OCI-M1 (cell line): ENCODE results near the gene GEMIN4.
"Not testable (repeated sequence)": the region's sequence is repeated elsewhere in the genome, so short reads cannot be mapped to it uniquely, and the experiment has no call there.

Experiments used
- DNase-seq: peaks from one replicate; lab custom pipeline; 2025; lab: John Stamatoyannopoulos, UW

GEMIN4 gene

DNA sequence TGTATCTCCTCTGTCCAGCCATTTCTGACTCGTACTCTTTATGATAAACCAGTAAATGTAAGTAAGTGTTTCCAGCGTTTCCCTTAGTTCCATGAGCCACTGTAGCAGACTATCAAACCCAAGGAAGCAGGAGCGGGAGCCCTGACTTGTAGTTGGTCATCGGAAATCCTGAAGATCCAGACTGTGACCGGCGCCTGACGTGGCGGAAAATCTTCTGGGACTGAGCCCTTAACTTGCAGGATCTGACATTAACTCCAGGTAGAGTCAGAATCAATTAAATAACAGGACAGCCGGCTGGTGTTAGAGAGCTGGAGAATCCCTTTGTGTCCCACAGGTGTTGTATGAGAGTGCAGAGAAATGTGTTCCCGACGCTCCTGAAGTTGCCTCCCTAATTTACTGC is 26.0 kb upstream of the GEMIN4 start:
- DNase-seq = no peak

DNA sequence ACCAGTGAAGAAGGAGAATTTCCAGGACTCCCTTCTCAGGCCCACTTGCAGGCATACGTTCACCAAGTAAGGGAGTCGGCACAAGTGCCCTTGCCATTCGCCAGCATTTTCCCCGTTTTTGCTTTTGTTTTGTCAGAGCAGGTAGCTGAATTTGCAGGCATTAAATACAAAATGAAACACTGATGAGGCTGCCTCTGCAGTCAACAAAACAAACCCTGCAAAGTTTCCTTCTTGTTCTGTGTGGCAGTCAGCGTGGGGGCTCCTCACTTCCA is 22.2 kb upstream of the GEMIN4 start:
- no peak for DNase-seq

DNA sequence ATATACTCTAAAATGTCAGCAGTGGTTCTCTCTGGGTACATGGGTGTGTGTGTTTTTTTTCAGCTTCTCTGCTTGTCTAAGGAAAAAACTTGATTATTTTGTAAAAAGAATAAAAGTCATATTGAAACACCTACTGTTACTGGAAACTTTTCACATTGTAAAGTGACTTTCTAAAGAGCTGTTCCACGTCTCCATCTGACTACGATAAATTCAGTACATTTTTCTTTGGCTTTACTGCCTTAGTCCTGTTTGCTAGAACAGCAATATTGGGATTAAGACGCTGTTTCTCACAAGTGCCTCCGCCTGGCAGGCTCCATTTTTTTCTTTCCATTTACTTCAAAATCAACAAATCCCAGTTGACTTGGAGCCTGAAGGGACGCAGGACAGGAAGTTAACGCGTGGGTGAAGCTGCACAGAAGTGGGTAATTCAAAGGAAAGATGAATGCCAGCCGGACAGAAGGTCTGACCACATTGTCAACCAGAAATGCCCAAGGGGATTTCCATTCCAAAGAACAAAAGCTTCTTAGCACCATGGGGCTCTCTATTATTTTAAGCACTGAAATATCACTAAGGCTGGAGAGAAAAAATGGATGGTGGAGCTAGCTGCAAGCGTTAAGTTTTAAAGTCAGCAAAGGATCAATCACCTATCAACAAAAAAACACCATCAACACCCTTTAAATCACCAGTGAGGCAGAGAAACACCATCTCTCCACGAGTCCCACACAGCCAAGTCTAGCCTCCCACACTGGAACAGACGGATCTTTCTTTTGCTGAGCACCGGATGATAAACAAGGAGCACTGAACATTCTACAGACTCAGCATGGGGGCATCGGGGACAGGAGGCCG is 21.6 kb upstream of the GEMIN4 start:
- no peak for DNase-seq

DNA sequence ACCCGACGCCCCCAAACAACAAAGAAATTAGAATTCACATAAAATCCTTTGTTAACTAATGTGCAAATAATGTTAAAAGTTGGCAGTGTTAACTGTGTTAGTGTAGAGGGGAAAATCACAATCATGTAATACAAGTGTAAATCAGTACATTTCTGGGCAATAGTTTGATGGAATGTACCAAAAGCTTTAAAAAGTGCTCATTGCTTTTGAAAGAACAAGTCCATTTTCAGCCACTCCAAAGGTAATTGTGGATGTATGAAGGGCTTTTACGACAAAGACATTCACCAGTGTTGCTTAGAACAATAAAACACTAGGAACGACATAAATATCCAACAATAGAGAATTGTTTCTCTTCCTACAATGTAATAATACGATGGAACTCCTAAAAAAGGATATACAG is 21.0 kb upstream of the GEMIN4 start:
- DNase-seq = no peak

DNA sequence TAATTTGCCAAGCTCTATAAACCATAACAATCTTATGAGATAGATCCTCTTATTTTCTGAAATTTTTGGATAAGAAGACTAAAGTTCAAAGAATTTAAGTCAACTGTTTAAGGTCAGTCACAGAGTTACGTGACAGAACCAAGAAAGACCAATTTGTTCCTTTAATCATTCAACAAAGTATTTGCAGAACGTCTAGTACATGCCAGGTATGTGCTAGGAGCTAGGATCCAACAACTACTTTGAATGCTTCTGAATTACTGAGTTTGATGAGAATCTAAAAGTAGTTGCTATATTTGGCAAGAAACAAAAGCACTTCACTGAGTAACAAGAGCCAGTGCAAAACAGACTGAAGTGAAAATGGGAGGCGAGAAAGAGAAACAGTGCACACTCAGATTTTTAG is 15.0 kb upstream of the GEMIN4 start:
- DNase-seq = no peak

DNA sequence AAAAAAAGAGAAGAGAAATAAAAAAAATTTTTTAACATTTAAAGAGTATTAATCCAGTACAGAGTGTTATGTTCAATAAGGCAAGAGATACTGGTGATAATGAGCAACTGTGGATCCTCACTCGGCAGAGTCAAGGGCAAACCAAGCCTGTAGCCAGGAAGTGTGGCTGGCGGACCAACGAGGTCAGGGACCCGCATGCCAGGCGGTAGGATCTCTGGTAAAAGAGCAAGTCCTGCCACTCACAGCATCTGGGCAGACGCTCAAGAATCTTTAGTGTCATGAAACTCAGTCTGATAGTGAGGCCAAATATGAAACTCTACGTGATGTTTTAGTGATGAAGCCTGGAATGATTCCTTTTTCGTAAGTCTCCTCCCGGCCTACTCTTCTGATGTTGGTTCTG is 8.3 kb upstream of the GEMIN4 start:
- no peak for DNase-seq

DNA sequence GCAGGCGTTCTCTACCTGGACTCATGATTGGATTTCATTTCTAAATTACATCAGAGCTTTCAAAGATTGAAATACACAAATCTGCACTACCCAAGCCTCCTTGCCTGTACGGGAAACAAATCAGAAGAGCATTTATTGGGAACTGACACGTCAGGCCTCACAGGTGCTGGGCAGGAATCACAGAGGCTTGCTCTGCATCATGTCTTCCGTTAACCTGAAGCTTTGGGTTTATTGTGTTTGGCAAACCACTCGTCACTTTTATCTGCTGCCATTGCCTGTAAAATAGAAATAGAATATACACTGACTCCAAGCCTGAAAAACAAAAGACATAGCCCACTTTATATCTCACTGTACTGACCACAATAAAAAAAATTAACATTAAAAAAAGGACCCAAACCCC is 7.9 kb upstream of the GEMIN4 start:
- DNase-seq = no peak

DNA sequence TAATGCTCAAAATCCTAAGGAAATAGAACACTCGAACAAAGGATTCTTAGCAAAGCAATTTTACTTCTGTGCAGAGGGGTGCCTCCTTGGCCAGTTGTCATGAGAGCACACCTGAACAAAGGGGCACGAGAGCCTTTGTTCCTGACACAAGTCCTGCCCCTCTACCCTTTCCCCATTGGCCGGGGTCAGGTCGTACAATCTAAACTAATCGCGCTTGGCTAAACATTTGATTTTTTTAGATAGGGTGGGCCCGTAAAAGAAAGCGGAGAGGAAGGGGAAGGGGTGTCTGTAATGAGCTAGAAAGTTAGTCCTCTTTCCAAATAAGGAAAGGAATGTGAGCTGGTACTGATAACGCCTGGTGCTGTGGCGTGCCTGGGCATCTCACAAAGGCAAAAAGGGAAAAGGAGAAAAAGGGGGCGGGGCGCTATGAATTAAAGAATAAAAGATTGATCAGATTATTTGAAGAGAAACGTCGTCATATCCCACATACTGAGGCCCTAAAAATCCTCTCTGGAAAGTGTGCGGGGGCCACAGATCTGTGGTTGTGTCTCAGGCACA is 4.0 kb upstream of the GEMIN4 start:
- DNase-seq = not testable (repeated sequence)

DNA sequence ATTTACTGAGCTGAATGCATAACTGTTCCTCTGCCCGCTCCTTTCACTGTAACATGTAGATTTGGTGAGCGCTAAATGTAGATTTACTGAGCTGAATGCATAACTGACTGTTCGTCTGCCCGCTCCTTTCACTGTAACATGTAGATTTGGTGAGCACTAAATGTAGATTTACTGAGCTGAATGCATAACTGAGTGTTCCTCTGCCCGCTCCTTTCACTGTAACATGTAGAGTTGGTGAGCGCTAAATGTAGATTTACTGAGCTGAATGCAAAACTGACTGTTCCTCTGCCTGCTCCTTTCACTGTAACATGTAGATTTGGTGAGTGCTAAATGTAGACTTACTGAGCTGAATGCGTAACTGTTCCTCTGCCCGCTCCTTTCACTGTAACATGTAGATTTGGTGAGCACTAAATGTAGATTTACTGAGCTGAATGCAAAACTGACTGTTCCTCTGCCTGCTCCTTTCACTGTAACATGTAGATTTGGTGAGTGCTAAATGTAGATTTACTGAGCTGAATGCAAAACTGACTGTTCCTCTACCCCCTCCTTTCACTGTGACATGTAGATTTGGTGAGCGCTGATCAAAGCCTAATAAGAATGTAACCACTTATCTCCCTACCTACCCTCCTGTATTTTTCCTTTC is 3.4 kb upstream of the GEMIN4 start:
- not testable (repeated sequence) for DNase-seq

DNA sequence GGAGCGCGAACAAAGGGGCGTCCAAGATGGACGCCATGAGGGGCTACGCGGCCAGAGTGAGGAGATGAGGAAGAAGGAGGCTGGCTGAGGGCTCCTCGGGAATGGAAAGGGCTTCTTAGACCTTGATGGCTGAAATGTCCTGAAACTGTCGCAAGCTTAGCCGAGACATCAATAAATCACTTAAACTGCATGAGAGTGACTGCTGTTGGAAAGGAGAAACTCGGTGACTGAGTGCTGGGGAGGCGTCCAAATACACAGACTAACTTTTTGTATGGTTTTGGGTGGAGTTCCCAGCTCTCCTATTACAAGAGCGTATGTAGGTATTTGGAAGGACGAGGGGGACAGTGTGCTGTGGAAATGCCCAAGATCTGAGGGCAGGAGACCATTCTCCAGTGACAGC is 1.4 kb upstream of the GEMIN4 start:
- no peak for DNase-seq

DNA sequence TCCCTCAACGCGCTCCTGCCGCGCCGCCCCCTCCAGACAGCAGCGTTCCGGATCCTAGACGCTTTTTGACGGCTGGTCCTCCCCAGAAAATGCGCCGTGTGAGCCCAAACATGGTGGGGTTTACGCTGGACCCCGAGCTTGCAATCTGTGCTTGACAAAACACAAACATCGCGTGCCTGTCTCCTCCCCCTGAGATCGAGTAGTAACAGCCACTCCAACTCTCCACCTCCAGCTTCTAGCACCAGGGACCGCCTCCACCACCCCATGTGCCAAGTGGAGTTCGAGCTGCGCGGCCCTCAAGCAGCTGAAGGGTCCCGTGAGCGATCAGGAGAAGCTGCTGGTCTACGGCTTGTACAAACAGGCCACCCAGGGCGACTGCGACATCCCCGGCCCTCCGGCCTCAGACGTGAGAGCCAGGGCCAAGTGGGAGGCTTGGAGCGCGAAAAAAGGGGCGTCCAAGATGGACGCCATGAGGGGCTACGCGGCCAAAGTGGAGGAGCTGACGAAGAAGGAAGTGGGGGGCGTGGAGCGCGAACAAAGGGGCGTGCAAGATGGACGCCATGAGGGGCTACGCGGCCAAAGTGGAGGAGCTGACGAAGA is 656 bp upstream of the GEMIN4 start:
- DNase-seq = no peak

DNA sequence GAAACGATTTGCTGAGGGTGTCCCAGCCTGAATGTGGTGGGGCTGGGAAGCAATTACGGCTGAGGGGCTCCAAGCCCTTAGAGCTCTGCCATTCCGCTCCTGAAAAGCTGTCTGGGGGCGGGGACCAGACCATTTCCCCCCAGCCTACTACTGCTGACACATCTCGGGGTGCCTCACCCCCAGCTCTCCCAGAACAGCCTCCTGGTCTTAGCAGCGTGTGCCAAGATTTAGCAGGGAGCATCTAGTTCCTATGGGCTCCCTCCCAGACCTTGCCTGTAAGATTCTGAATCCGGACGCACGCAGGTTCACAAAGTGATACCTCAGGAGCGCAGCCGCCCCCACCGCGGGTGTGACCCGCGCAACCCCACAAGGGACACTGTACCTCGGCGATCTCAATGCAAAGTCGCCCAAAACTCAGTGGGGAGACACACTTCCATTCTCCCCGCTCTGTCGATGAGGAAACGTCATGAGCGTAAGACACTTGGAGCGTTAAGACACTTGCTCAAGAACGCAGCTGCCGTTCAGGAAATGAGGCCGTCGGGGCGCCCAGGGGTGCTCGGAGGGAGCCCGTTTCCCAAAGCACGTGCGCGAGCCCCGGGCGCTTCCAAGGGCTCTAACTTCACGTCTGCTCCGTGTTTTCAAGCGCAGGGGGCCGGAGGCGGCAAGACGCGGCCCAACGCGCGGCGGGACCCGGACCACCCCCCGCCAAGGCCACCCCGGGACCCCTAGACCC is 629 bp downstream of the GEMIN4 start:
- DNase-seq = peak; percentile 37

DNA sequence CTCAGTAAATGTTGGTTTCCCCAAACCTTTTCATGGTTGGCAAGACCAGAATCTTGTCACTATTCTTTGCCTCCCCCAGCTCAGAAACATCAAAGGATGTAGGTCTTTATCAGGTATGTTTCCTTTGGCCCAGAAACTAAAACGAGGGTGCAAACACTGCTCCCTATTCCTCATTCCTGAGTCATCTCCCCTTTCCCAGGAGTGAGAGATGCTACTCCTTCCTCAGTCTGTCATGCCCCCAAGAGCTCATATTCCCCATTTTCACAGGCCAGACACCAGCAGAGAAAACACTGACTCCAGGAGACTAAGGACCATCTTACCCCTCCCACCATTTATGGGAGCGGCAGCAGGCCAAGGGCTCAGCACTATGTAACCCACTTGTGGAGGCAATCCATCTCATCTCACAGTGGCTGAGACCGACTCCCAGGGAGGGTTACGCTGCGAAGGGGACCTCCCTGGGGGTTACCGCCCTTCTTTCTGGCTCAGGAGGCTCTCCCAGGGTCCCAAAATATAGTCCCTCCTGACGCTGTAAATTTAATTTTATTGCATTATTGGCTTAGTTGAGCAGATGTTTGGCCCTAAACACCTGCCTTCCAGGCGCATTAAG is 1.5 kb downstream of the GEMIN4 start:
- DNase-seq = no peak

DNA sequence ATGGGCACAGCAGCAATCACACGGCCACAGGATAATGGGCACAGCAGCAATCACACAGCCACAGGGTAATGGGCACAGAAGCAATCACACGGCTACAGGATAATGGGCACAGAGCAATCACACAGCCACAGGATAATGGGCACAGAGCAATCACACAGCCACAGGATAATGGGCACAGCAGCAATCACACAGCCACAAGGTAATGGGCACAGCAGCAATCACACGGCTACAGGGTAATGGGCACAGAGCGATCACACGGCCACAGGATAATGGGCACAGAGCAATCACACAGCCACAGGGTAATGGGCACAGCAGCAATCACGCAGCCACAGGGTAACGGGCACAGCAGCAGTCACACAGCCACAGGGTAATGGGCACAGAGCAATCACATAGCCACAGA is 2.7 kb downstream of the GEMIN4 start:
- DNase-seq = not testable (repeated sequence)

DNA sequence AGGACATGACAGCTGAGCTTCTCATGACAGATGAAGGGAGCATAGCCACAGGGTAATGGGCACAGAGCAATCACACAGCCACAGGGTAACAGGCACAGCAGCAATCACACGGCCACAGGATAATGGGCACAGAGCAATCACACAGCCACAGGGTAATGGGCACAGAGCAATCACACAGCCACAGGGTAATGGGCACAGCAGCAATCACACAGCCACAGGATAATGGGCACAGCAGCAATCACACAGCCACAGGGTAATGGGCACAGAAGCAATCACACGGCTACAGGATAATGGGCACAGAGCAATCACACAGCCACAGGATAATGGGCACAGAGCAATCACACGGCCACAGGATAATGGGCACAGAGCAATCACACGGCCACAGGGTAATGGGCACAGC is 3.5 kb downstream of the GEMIN4 start:
- not testable (repeated sequence) for DNase-seq

DNA sequence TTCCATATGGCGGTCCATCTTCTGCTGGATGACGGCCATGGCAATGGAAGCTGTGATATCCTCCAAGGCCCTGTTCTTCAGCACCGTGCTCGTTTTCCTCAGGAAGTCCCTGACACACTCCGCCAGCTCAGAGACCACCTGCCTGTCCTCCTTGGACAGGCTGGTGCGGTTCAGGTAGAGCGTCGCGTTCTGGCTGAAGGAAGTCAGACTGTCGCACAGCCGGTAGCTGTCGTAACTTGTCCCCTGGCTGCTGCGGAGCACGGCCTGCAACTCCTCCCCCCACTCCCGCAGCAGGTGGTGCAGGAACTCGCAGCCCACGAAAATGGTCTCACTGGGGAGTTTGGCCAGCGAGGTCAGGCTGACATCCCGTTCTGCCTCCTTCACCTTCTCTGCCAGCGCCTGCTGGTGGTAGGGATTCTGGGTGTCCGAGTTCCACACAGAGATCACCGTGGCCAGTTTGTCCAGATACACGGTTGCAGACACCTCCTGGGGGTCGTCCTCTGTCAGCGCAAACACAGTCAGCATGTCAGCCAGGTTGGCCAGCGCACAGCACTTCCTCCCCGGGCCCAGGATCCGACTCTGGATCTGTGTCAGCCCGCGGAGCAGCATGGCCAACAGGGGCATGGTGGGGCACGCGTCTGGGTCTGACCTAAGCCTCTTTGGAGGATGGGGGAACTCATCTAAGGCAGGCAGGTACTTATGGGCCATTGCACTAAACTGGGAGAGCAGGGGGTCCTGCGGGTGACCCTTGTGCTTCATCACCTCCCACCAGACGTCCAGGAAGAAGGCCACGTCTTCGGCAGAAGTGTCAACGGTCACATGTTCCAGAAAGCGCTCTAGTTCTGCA is 5.1 kb downstream of the GEMIN4 start:
- no peak for DNase-seq

DNA sequence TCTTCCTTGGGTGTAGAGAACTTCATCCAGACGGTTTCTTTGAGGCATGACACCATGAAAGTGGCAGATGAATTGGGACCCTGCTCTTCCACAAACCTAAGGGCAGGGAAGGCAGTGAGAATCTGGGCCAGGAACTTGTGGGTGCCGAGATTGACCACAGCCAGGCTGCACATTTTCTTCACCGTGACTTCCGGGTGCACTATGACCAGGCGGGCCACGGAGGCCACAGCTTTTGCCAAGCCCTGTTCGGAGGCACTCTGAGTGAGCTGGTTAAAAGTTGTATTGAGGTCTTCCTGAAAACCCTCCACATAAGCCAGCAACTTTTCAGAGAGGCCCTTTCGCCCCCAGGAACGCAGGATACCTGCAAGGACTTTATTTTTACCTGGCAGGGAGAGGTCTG is 5.9 kb downstream of the GEMIN4 start:
- DNase-seq = no peak

DNA sequence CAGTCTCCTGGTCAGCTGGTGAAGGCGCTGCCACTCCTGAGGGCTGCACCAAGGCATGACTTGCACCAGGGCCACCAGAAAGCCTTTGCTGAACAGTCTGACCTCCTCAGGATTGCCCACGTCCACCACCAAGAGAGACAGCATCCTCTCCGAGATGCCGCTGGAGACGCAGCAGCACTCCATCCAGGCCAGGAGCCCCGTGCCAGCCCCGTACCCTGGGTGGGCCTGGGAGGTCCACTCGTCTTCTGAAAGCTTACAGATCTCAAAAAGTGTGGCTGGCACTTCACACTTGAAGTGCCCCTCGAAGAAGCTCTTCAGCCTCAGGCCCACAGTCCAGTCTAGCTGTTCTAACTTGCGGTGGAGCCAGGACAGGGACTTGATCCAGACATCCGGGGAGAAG is 6.7 kb downstream of the GEMIN4 start:
- DNase-seq = no peak

DNA sequence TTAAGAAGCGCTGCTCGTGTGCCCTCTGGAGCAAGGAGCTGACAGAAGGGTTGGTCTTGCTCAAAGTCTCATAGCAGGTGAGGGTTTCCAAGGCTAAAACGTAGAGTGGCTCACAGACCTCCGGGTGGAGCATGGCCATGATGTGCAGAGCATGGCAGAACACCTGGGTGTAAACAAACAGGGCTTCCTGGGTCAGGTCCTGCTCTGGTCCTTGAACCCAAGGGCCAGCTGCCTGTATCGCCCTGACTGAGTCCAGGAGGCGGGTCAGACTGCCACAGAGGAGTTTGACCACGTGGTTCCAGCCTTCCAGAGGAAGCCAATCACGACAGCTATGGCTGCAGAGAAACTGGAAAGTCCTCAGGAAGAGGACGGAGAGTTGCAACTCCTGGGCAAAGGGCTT is 7.1 kb downstream of the GEMIN4 start:
- DNase-seq = no peak

DNA sequence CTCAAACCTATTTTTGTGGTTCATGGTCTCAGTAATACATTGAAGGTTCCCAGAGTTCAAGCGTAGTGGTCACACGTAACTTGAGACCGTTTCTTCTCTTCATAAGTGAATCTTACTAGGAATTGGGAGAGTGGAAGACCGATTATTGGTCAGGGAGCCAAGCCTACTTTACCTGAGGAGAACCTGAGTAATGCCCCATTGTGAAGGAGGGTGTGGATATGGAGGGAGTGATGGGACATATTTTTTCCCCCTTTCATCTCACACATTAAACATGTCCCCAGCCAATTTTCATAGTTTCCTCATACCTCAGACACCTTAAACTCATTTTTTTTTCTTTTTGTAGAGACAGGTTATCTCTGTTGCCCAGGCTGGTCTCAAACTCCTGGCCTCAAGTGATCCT is 8.9 kb downstream of the GEMIN4 start:
- DNase-seq = no peak

DNA sequence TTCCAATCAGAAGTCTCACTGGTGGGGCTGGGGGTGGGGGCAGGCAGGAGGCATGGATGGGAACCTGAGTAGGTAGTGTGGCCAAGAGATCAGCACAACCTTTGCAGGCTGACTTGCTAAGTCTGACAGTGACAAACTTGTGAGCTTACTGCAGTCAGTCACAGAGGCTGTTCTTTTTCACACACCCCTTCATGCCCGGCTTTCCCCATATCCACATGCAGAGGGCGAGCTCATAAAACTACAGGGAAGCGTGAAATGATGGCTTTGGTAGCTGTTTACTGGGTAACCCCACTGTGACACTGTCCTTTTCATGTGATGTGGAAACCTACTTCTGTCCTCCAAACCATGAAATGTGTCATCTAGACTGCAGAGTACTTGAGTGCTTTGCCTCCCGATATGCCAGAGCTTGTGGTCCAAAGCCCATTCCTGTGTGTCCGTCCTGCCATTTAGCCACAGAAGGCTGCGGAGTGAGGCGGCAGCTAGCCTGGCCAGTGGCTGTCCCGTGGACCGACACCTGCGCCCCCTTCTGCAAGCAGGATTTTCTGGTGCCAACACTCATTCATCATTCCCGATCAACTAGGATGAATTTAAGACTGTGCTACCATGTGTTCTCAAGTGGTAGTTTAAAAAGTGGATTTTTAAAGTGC is 9.8 kb downstream of the GEMIN4 start:
- no peak for DNase-seq
